HEK293 (cell line): ENCODE data around the gene ZGLP1.
A peak's percentile ranks its signal among the peaks of the same experiment; 100 is the strongest.

Experiments used
- CTCF ChIA-PET: fragments of 350-600 bp; formaldehyde crosslinking; extraction: SDS; loops from one replicate; lab custom pipeline; 2021; ENCODE audit warnings: antibody characterized with exemption; lab: Yijun Ruan, JAX
- POLR2A ChIA-PET: fragments of 300-600 bp; formaldehyde crosslinking; extraction: SDS; loops from one replicate; lab custom pipeline; 2020; ENCODE audit warnings: antibody characterized with exemption, inconsistent platforms; lab: Yijun Ruan, JAX
- H3K27ac ChIP-seq: fragments of 200-500 bp; sonication (Bioruptor generic); 2 replicates; pipeline ENCODE4 v1.5.1; 2014; ENCODE audit warnings: low read depth, low read length, control low read depth, inconsistent platforms; ENCODE audit errors: extremely low read depth
- H3K36me3 ChIP-seq, 2 experiments: fragments of 200-500 bp in 1 of 2; sonication (Bioruptor generic) in 1 of 2; 1 replicate in 1 of 2; 2 replicates in 1 of 2; pipeline ENCODE4 v1.5.1; 2014 to 2017; ENCODE audit warnings: inconsistent platforms in 2 of 2, low read length in 2 of 2; ENCODE audit not compliant: control insufficient read depth in 2 of 2, insufficient read depth in 1 of 2
- H3K4me1 ChIP-seq: fragments of 200-500 bp; sonication (Bioruptor generic); 2 replicates; pipeline ENCODE4 v1.5.1; 2014; ENCODE audit warnings: mild to moderate bottlenecking, low read length, inconsistent platforms; ENCODE audit not compliant: control insufficient read depth, insufficient read depth
- H3K4me3 ChIP-seq: 2 replicates; pipeline ENCODE4 v1.5.1; 2011; ENCODE audit warnings: low read depth, mild to moderate bottlenecking, control low read depth, low read length, moderate library complexity
- H3K9me3 ChIP-seq: fragments of 200-500 bp; sonication (Bioruptor generic); 2 replicates; pipeline ENCODE4 v1.5.1; 2014; ENCODE audit warnings: low read depth, low read length, inconsistent platforms; ENCODE audit not compliant: control insufficient read depth, insufficient read depth
- HOXC10 ChIP-seq: sonication (generic); formaldehyde crosslinking; IDR thresholded peaks from 2 replicates; pipeline ENCODE4 v1.8.1; 2023; ENCODE audit warnings: mild to moderate bottlenecking, missing genetic modification reagents
- REPIN1 ChIP-seq: fragments of 450-650 bp; formaldehyde crosslinking; IDR thresholded peaks from 2 replicates; pipeline ENCODE4 v1.5.1; 2017; ENCODE audit warnings: missing biosample characterization, missing genetic modification characterization, low read depth
- SCRT1 ChIP-seq: fragments of 450-650 bp; formaldehyde crosslinking; IDR thresholded peaks from 2 replicates; pipeline ENCODE4 v1.5.1; 2016; ENCODE audit warnings: missing biosample characterization, missing genetic modification characterization, borderline replicate concordance
- SETDB1 ChIP-seq: IDR thresholded peaks from one replicate; pipeline ENCODE4 v1.6.1; 2017; ENCODE audit warnings: mild to moderate bottlenecking, low read length, moderate library complexity, mixed read lengths; ENCODE audit not compliant: insufficient read length
- SP7 ChIP-seq: fragments of 450-650 bp; formaldehyde crosslinking; IDR thresholded peaks from 2 replicates; pipeline ENCODE4 v1.5.1; 2016; ENCODE audit warnings: missing biosample characterization, missing genetic modification characterization
- ZBTB8A ChIP-seq: fragments of 450-650 bp; formaldehyde crosslinking; IDR thresholded peaks from 2 replicates; pipeline ENCODE4 v1.5.1; 2016; ENCODE audit warnings: missing biosample characterization, missing genetic modification characterization
- ZNF121 ChIP-seq: fragments of 450-650 bp; formaldehyde crosslinking; IDR thresholded peaks from 2 replicates; pipeline ENCODE4 v1.5.1; 2016; ENCODE audit warnings: missing biosample characterization, missing genetic modification characterization
- ZNF155 ChIP-seq: fragments of 450-650 bp; formaldehyde crosslinking; IDR thresholded peaks from 2 replicates; pipeline ENCODE4 v1.5.1; 2016; ENCODE audit warnings: missing biosample characterization, missing genetic modification characterization
- ZNF184 ChIP-seq: fragments of 450-650 bp; IDR thresholded peaks from 2 replicates; pipeline ENCODE4 v1.5.1; 2018; ENCODE audit warnings: missing biosample characterization, mild to moderate bottlenecking, missing genetic modification characterization
- ZNF23 ChIP-seq: fragments of 450-650 bp; formaldehyde crosslinking; IDR thresholded peaks from 2 replicates; pipeline ENCODE4 v1.5.1; 2016; ENCODE audit warnings: missing biosample characterization, missing genetic modification characterization, borderline replicate concordance
- ZNF302 ChIP-seq: fragments of 450-650 bp; formaldehyde crosslinking; IDR thresholded peaks from 2 replicates; pipeline ENCODE4 v1.5.1; 2016; ENCODE audit warnings: missing biosample characterization, missing genetic modification characterization, low read depth
- ZNF391 ChIP-seq: fragments of 450-650 bp; formaldehyde crosslinking; IDR thresholded peaks from 2 replicates; pipeline ENCODE4 v1.5.1; 2016; ENCODE audit warnings: low read depth, missing biosample characterization, missing genetic modification characterization, borderline replicate concordance
- ZNF514 ChIP-seq: fragments of 450-650 bp; formaldehyde crosslinking; IDR thresholded peaks from 2 replicates; pipeline ENCODE4 v1.5.1; 2016; ENCODE audit warnings: missing biosample characterization, missing genetic modification characterization
- ZNF626 ChIP-seq: fragments of 450-650 bp; sonication (Bioruptor Pico); formaldehyde crosslinking; IDR thresholded peaks from 2 replicates; pipeline ENCODE4 v1.5.1; 2018; ENCODE audit warnings: missing biosample characterization, missing genetic modification characterization, inconsistent platforms
- ZNF658 ChIP-seq: fragments of 450-650 bp; formaldehyde crosslinking; IDR thresholded peaks from 2 replicates; pipeline ENCODE4; 2016; ENCODE audit warnings: missing biosample characterization, missing genetic modification characterization
- ZNF664 ChIP-seq: fragments of 450-650 bp; formaldehyde crosslinking; IDR thresholded peaks from 2 replicates; pipeline ENCODE4 v1.5.1; 2016; ENCODE audit warnings: missing biosample characterization, missing genetic modification characterization
- TF ChIP-seq, protein P1 (sequence below): IDR thresholded peaks from 2 replicates; pipeline ENCODE4 v1.6.1; 2011; ENCODE audit warnings: mild to moderate bottlenecking, low read depth, low read length, borderline replicate concordance
- TF ChIP-seq, protein P2 (sequence below): fragments of 450-650 bp; formaldehyde crosslinking; IDR thresholded peaks from 2 replicates; pipeline ENCODE4 v1.5.1; 2016; ENCODE audit warnings: missing biosample characterization, missing genetic modification characterization
- TF ChIP-seq, protein P3 (sequence below): fragments of 450-650 bp; formaldehyde crosslinking; IDR thresholded peaks from 2 replicates; pipeline ENCODE4 v1.5.1; 2016; ENCODE audit warnings: missing biosample characterization, missing genetic modification characterization
- TF ChIP-seq, protein P4 (sequence below): fragments of 450-650 bp; formaldehyde crosslinking; IDR thresholded peaks from 2 replicates; pipeline ENCODE4 v1.5.1; 2016; ENCODE audit warnings: missing biosample characterization, missing genetic modification characterization

Gene ZGLP1

DNA sequence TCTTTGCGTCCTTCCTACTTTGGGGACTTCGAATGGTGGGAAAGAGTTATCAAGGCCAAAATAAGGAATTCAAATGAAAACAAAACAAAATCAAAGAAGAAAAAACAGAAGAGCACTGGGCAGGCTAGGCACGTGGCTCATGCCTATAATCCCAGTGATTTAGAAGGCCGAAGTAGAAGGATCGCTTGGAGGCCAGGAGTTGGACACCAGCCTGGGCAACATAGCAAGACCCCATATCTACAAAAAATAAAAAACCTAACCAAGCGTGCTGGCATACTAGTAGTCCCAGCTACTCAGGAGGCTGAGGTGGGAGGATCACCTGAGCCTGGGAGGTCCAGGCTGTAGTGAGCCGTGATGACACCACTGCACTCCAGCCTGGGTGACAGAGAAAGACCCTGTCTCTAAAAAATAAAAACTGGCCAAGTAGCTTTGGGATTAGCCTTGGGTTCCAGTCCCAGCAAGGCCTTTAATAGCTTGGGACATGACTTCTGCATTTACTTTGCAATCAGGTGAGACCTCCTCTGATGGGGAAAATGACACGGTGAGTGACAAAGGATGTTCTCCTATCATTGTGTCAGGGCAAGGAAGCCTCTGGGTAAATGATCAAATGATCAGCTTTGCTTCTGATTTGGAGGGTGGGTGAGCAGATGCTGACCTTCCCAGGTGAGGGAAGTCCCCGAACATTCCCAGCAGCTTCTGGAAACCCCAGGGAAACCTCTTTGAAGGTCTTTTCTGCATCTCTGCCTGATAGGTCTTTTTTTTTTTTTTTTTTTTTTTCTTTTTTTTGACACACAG lies 31.6 kb downstream of the ZGLP1 start:
- Histone ChIP-seq H3K27ac (no peak overlapping the region), H3K4me3 (no peak overlapping the region)
- POLR2A ChIA-PET: interaction anchor here (0.7 to 1.4 kb wide), 3 partner anchors 12 to 56 kb away, joined by 4 to 5 read pairs (median 5); partner anchors contain the start of gene ICAM5
- TF ChIP-seq ZNF664 (tag by site-specific recombination): no peak
- TF ChIP-seq, protein P1, sequence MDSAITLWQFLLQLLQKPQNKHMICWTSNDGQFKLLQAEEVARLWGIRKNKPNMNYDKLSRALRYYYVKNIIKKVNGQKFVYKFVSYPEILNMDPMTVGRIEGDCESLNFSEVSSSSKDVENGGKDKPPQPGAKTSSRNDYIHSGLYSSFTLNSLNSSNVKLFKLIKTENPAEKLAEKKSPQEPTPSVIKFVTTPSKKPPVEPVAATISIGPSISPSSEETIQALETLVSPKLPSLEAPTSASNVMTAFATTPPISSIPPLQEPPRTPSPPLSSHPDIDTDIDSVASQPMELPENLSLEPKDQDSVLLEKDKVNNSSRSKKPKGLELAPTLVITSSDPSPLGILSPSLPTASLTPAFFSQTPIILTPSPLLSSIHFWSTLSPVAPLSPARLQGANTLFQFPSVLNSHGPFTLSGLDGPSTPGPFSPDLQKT: no peak
- TF ChIP-seq, protein P2, sequence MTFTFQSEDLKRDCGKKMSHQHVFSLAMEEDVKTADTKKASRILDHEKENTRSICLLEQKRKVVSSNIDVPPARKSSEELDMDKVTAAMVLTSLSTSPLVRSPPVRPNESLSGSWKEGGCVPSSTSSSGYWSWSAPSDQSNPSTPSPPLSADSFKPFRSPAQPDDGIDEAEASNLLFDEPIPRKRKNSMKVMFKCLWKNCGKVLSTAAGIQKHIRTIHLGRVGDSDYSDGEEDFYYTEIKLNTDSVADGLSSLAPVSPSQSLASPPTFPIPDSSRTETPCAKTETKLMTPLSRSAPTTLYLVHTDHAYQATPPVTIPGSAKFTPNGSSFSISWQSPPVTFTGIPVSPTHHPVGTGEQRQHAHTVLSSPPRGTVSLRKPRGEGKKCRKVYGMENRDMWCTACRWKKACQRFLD: no peak
- no peak for TF ChIP-seq HOXC10 (CRISPR knock-in tag)
- peak; percentile 90 for TF ChIP-seq ZNF121 (tag by site-specific recombination)
- TF ChIP-seq, all 188 proteins: peak for 1
- no peaks in the 10 kb centered on the region for H3K36me3 ChIP-seq
- CTCF ChIA-PET: interaction anchor here (0.6 to 2.5 kb wide), 4 partner anchors 9 to 138 kb away, joined by 3 to 14 read pairs (median 4); no protein-coding TSS in a partner anchor
- H3K9me3 ChIP-seq: no peaks in the 10 kb centered on the region
- no peaks in the 10 kb centered on the region for H3K4me1 ChIP-seq

DNA sequence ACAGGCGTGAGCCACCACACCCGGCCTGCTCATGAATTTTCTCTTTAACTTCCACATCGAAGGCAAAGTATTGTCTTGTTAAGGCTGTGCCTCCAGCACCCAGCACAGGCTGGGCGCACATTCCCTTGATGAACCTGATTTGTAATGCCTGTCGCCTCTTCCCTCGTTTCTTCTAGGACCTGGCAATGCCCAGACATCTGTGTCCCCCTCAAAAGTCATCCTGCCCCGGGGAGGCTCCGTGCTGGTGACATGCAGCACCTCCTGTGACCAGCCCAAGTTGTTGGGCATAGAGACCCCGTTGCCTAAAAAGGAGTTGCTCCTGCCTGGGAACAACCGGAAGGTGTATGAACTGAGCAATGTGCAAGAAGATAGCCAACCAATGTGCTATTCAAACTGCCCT lies 35.0 kb downstream of the ZGLP1 start:
- Histone ChIP-seq H3K9me3 (no peaks in the 10 kb centered on the region), H3K27ac (no peak overlapping the region), H3K4me3 (no peak overlapping the region), H3K36me3 (no peaks in the 10 kb centered on the region), H3K4me1 (no peaks in the 10 kb centered on the region)
- ChIA-PET CTCF (interaction anchor here (1.0 to 1.2 kb wide), 2 partner anchors 16 to 114 kb away, joined by 3 to 4 read pairs; no protein-coding TSS in a partner anchor), POLR2A (interaction anchor here (0.6 to 1.6 kb wide), 4 partner anchors 15 to 123 kb away, joined by 3 read pairs; partner anchors contain the start of gene ICAM5)
- TF ChIP-seq, protein P3, sequence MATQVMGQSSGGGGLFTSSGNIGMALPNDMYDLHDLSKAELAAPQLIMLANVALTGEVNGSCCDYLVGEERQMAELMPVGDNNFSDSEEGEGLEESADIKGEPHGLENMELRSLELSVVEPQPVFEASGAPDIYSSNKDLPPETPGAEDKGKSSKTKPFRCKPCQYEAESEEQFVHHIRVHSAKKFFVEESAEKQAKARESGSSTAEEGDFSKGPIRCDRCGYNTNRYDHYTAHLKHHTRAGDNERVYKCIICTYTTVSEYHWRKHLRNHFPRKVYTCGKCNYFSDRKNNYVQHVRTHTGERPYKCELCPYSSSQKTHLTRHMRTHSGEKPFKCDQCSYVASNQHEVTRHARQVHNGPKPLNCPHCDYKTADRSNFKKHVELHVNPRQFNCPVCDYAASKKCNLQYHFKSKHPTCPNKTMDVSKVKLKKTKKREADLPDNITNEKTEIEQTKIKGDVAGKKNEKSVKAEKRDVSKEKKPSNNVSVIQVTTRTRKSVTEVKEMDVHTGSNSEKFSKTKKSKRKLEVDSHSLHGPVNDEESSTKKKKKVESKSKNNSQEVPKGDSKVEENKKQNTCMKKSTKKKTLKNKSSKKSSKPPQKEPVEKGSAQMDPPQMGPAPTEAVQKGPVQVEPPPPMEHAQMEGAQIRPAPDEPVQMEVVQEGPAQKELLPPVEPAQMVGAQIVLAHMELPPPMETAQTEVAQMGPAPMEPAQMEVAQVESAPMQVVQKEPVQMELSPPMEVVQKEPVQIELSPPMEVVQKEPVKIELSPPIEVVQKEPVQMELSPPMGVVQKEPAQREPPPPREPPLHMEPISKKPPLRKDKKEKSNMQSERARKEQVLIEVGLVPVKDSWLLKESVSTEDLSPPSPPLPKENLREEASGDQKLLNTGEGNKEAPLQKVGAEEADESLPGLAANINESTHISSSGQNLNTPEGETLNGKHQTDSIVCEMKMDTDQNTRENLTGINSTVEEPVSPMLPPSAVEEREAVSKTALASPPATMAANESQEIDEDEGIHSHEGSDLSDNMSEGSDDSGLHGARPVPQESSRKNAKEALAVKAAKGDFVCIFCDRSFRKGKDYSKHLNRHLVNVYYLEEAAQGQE (tag by site-specific recombination): no peak
- TF ChIP-seq ZNF626 (tag by site-specific recombination): no peak

DNA sequence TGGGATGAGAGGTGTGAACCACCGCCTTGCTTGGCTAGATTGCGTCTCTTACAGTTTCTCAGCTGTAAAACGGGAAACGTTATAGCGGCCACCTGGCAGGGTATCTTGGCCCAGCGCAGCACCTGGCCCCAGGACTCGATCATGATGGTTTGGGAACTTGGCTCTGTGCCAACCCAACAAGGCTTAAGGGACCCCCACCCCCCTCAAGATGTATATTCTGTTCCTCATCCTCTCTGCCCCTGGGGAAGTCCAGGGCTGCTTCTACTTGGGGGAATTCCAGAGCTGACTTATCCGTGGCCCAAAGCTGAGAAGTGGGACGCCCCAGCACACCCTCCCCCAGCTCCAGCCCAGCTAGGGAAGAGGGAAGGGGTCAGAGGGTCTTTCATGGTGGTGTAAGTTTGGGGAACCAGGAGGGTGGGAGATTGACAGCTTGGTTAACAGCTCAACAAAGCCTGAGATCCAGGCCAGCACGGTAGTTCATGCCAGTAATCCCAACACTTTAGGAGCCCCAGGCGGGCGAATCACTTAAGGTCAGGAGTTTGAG lies 38.0 kb downstream of the ZGLP1 start:
- no peak overlapping the region for H3K4me3 ChIP-seq
- no peaks in the 10 kb centered on the region for H3K4me1 ChIP-seq
- POLR2A ChIA-PET: interaction anchor here (0.5 to 2.5 kb wide), 7 partner anchors 11 to 280 kb away, joined by 3 to 17 read pairs (median 5); partner anchors contain the start of gene TYK2
- no peak overlapping the region for H3K27ac ChIP-seq
- CTCF ChIA-PET: interaction anchor here (0.6 to 9.2 kb wide), 13 partner anchors 12 to 146 kb away, joined by 3 to 170 read pairs (median 6); partner anchors contain the start of gene ICAM5
- TF ChIP-seq ZNF184 (tag by site-specific recombination): peak; percentile 34; the same call in 1 of the 2 replicates
- no peak for TF ChIP-seq SCRT1 (tag by site-specific recombination)
- TF ChIP-seq ZNF155 (tag by site-specific recombination): no peak
- TF ChIP-seq SETDB1: no peak
- TF ChIP-seq ZNF658 (tag by site-specific recombination): no peak
- TF ChIP-seq ZNF391 (tag by site-specific recombination): no peak
- no peak for TF ChIP-seq ZNF302 (tag by site-specific recombination)
- TF ChIP-seq ZBTB8A (tag by site-specific recombination): no peak
- TF ChIP-seq ZNF23 (tag by site-specific recombination): no peak
- TF ChIP-seq, protein P4, sequence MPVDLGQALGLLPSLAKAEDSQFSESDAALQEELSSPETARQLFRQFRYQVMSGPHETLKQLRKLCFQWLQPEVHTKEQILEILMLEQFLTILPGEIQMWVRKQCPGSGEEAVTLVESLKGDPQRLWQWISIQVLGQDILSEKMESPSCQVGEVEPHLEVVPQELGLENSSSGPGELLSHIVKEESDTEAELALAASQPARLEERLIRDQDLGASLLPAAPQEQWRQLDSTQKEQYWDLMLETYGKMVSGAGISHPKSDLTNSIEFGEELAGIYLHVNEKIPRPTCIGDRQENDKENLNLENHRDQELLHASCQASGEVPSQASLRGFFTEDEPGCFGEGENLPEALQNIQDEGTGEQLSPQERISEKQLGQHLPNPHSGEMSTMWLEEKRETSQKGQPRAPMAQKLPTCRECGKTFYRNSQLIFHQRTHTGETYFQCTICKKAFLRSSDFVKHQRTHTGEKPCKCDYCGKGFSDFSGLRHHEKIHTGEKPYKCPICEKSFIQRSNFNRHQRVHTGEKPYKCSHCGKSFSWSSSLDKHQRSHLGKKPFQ (tag by site-specific recombination): 0 out of 2 replicates have a peak, but pooled peaks have one; percentile 22
- no peak for TF ChIP-seq ZNF514 (tag by site-specific recombination)
- no peak for TF ChIP-seq REPIN1 (tag by site-specific recombination)
- no peak for TF ChIP-seq SP7 (tag by site-specific recombination)
- H3K36me3 ChIP-seq: no peaks in the 10 kb centered on the region
- no peaks in the 10 kb centered on the region for H3K9me3 ChIP-seq
